RKO (cell line): ENCODE measurements around the gene RNF115.
"Not testable (repeated sequence)": the region's sequence is repeated elsewhere in the genome, so short reads cannot be mapped to it uniquely, and the experiment has no call there.

Experiments
- DNase-seq: peaks from one replicate; pipeline ENCODE4 v3.0.0-alpha.2; 2016; ENCODE audit warnings: low spot score

Gene RNF115

DNA sequence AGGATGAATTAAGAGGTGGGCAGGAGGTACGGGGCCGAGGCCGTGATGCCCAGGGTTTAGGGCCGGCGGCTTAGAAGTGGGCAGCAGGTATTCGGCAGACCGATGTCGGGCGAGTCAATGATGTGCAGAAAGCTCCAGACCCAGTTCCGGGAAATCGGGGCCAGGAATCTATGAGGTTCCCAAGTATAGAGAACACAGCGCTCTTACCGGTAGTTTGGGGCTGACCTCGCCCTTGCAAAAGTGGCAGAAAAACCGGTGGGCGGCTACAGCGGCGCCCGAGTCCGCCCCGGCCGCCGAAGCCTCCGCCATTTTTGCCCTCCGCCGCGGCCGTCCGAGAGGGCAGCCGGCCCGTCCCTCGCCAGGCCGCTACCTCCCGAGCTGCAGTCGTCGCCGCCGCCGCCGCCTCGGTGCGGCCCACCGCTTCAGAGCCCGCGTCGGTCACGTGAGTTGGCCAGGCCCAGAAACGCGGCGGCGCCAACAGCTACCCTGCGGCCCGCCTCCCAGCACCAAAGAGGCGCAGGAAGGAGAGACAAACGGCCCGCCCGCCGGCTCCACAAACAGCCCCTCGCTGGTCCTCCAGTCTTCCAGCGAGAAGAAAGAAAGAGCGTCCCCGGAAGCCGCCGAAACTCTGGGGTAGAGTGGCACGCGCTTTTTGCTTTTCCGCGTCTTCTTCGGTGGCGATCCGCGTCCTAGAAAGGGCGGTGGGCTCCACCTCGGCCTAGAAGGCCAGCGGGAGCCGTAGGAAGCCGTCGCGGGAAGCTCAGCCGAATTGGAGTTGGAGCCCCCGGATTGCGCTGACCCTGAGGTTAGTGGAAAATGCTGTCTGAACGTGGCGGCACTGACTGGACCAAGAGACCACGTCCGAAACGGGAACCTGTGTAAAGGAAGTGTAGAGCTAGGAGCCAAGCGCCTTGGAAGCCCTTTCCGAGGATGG is at the start of gene RNF115, which contains the start of gene POLR3C:
TSS of gene RNF115 (minus strand) at position 531 of the 934 bp plus-strand sequence. CDS start at position 309, 222 bp downstream.
TSS of gene POLR3C (plus strand) at position 636 of the 934 bp plus-strand sequence. CDS start 1,577 bp downstream, outside the sequence.
- peak; percentile 91 for DNase-seq

DNA sequence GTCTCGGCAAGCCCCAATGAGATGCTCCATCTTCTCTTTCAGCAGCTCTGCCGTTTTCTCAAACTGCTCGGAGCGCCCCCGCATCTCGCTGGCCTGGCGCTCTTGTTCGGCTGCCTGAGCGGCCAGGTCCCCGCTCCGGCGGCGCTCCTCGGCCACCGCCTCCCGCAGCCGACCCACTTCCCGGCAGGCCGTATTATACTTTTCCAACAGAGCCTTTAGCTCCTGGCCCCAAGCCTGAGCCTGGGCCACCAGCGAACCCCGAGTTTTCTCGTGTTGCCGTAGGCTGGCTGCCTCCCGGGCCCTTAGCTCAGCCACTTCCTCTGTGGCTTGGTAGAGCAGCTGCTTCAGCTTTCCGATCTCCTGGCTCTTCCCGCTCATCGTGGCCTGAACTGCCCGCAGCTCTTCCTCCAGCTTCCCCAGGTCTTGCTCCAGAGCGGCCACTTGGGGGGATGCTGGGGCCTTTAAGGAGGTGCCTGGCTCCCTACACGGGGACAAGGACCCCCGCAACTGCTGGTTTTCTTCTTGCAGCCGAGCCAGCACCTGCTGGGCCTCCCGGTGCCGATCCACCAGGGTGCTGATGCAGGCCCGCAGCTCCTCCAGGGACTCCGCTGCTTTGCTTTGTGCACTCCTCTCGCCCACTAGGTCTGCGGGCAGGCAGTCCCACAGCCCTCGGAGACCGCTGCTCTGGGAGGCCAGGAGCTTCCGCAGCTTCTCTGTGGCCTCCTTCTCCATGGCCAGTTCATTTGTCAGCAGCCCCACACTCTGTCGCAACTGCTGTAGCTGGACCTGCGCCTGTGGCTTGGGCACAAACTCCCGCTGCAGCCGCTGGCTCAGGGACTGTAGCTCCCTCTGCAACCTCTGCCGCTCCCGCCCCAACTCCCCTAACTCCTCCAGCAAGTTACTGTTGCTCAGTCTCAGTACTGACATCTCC is 48.4 kb upstream of the RNF115 start:
- no peak for DNase-seq

DNA sequence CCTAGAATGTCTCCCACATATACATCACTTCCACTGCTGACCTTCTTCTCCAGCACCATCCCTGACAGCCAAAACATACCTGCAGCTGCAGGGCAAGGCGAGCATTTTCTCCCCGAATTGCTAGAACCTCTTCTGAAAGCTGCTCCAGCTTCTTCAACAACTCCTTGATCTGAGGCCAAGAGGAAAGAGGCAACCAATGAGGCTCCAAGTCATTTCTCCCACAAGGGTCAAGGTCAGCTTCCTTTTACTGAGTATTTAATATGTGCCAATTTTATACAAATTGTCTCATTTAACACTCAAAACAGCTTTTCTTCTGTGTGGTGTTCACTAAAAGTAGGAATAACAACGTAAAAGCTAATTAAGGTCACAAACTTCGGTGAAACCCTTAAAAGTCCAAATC is 44.3 kb upstream of the RNF115 start:
- no peak for DNase-seq

DNA sequence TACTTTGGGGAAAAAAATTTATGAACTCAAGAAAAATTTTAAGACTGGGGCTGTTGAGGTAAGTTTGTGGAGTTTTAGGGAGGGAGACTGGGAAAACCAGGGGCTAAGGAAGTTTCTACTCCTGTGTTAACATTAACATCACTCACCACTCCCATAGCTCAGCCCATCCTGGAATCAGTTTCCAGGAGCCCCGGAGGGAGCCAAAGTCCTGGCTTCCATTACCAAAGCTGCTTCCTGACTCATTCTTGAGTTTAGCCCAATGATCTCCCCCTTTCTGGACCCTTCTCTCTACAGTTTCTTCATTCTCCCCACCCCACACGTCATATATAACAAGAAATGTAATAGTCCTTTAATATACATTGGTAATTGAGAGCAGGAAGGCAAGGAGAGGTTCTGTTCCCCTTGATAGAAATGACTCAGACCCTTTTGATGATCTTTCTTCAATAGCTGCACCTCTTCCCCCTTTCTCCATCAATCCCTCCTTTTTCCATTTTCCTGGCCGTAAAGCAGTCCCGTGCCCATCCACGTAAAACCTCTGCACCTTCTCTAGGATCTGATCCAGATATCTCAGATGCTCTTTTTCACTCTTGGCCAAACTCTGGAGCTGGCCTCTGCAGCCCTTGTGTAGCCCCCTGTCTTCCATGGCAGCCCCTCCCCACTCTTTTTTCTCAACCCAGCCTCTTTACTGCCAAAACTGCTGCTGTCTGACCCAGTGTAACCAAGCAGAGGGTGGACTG is 39.6 kb upstream of the RNF115 start:
- DNase-seq, result no peak

DNA sequence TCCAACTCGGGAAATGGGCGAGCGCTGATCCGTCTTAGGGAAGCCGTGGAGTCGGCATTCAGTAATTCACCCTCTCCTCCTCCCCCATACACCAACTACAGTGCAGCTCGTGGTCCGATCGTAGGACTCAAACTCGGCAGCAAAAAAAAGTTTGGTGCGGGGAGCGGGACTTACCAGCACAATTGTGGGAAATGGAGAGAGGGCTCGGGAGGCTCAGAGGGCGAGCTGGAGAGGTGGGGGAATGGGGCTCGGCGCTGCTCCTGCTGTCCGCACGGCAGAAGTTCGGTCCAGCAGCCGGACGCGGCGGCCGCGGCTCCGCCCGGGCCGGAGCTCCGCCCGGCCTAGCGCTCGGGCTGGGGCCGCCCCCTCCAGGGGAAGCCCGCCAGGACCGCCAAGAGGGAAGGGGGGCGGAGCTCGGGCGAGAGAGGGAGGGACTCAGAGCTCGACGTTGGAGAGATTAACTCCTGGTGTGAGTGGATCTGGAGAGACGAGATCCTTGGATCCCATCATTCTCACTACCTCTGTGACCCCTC is 35.7 kb upstream of the RNF115 start:
- peak; percentile 87 for DNase-seq

DNA sequence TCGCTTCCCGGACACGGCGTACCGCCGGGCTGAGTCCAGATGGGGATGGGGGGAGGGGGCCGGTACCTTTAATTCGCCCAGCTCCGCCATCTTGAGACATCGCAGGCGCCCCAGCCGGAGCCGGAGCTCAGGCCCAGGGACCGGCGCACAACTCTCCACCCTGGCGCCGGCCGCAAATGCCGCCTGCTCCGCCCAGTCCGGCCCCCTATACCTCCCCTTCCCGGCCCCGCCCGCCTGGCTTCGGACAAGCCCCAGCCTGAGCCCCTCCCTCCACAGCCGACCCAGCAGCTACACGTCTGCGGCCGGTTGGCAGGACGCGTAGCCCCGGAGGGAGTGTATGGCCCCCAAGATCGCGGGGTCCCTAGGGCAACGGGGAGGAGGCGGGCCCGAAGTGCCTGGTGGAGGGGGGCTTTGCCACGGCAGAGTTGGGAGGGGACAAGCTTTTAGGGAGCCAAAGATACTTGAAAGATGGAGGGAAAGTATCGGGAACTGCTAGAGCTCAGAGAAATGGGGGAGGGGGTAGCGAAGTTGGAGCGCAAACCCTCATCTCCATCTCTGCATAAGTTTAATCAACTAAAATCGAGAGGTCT is 35.1 kb upstream of the RNF115 start, which contains the start of gene PIAS3:
TSS of gene PIAS3 (minus strand) at position 181 of the 590 bp plus-strand sequence. CDS start at position 90, 91 bp downstream.
- peak; percentile 92 for DNase-seq

DNA sequence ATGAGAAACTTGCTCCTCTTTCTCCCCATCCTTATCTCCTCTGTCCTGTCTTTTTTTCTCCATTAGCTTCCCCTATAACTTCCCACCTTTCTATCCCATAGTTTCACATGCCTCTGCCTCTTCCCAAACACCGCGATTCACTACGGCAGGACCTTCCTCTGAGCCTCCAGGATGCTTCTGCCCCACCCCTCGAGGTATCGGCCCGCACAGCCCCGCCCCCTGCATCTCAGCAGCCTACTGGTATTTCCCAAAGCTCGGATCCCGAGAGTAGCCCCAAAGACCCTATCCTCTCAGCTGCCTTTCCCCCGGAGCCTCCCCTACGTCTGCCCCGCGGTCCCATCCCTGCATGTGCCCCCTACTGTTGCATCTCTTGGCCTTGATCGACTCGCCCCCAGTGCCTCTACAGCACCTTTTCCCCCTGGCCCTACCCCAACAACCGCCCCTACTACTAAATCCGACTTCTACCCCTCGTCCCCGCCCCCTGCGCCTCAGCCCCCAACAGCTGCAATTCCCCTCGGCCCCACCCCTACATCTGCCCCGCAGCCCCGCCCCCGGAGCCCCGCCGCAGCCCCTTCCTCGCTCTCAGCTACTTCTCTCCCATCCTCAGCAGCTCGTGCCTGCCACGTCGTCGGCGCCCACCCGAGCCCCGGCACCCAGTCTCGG is 34.5 kb upstream of the RNF115 start:
- peak; percentile 55 for DNase-seq

DNA sequence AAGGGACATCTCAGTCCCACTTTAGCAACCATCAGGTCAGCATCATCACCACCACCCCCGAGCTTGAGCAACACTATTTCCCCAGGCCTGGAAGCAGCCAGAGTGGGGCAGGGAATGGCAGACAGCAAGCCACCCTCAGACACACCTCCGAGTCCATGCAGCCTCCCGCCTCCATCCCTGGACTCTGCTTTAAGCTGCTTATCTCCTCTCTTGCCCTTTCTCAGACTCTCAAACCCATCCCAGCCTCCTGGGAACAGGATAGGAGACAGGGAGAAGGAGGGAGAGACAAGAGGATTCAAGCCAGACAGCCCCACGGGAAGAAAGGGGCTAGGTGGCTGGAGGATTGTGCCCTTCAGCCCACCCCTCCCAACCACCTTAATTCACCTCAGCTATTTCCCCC is 33.3 kb upstream of the RNF115 start:
- no peak for DNase-seq

DNA sequence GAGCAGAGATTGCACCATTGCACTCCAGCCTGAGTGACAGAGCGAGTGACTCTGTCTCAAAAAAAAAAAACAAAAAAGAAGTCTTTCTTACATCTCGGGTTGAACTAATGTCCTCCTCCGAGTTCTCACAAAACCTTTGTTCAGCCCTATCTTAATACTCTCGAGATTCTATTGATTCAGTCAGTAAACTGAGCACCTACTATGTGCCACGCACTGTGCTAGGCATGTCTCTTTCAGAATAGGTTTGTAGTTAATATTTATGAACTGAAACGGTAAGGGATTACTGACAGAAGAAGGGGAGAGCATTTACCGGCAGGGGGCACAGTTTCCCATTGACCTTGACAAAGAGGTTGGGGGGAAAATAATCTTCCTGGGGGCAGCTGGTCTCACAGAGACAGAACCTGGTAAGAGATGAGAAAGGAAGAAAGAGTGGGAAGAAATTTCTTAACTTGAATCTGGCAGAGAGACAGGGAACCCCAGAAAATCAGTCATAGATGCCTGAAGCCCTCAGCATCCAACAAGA is 31.6 kb upstream of the RNF115 start:
- DNase-seq, result no peak

DNA sequence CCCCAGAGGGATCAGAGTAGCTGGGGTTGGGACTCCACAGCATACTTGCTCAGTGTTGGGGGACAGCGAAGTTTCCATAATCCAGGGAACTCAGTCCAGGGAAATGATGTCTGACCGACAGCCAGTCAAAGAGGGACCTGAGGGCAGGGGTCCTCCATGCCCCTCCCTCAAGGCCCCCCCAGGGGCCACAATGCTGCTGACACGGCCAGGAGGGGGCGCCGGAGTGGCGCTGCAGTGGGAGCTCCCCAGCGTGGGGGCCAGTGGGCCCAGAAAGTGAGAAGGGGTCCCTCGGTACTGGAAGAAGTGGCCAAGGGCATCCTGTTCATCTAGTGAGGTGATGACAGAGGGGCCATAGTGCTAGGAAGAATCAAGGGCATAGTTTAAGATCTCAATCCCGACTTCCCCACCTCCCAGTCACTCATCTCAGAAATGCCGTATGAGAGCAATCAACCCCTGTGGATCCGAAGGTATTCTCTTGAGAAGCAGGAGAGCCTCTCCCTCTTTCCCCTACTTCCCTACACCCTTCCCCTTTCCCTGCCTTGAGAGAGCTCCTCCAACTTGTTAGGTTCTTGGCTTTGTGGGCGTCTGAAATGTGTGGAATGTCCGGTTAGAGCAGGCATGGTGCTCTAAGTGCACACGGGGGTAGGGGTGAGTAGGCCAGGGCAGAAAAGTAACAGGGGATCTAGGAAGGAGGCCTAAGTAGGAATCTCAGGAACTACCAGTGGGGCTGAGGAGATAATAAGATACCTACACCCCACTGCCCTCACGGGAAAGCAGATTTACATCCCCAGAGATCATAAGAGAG is 25.7 kb upstream of the RNF115 start:
- DNase-seq, result no peak

DNA sequence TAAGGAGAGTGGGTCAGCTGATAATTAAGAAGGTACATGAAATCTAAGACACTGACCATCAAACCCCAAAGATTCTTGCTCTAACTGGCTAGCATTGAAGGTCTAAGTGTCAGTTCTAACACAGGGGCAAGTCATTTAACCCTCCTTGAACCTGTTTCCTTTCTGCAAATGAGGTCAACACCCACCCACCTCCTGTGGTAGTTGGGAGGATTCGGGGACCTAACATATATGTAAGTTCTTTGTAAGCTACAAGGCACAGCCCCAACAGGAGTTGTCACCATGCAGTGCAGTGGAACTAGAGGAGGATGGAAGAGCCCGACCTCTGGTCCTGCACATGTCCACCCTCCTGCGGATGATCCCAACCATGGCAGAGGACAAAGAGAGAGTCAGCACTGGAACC is 23.9 kb upstream of the RNF115 start:
- DNase-seq, result no peak

DNA sequence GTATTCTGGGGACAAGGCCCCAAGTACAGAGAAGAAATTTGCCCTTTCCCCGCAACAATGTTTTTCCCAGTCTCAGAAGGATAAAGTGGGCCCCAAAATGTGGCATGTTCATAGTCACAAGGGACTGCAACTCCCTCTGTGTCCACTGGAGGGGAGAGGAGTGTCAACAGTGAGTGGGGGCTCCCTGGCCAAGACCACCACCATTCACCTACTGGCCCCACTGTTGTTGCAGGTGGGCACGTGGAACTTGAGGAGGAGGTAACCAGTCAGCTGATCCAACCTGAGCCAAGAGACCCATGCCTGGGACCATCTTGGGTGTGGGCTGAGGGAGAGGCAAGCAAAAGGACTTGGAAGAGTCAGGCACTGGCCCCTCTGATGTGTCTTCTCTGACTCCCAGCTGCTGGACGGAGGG is 22.3 kb upstream of the RNF115 start:
- DNase-seq, result peak; percentile 47

DNA sequence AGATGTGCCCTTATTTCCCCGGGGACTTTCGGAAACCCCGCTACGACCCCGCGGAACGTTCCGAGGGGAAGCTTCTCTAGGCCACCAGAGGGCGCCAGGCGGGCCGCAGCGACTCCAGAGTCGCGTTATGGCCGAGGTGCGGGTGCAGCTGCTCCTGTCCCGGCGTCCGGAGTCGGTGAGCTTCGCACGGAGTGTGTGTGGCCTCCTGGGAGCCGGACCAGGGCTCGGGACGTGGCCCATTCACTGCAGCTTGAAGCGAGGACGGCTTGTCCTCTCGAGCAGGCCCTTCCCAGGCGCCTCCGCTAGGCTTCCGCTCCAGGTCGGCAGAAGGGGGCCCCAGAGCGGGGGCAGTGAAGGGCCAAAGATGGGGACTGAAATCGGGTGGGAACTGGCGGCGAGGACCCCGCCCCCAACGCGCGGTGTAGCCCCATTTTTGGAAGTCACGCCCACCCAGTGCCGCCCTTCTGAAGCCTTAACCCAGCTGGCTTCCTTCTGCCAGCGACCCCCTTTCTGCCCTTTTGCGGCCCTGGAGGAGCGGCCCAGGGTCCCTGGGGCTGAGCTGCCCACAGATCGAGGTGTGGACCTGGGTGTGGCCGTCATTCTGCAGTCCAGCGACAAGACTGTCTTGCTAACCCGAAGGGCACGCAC is 21.7 kb upstream of the RNF115 start, which contains the start of gene NUDT17:
TSS of gene NUDT17 (plus strand) at position 117 of the 648 bp plus-strand sequence. CDS start at position 128, 11 bp downstream.
- peak; percentile 79 for DNase-seq

DNA sequence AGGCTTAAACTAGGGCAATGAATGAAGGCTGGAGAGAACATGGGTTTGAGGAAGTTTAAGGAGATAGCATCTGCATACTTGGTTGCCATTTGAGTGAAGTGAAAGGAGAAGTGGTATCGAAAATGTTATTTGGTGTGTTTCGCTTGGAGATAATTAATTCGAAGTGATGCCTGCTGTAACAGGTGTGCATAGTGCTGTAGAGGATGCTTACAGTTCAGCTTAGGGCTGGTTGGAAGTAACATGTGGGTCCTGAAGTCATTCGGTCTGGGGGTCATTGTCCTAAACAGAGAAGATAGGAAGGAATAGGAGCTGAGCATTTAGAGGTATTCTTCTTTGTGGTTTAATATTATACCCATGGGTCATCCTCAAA is 21.2 kb upstream of the RNF115 start:
- no peak for DNase-seq

DNA sequence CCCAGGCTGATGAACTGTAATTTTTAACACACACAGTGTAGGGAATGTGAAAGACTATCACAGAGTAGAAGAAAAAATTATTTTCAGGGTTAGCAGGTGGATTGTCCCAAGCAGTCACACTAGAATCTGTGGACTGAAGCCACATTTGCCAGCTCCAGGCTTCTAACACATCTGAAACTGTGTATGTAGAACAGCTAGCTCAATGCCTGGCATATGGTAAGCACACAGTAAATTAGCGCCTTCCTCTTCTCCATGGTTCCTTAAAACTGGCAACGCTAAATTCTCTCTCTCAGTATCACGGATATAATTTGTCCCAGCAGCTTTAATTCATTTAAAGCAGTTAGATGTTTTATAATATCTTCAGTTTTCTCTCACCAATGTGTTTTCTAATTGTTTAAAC is 19.1 kb upstream of the RNF115 start:
- no peak for DNase-seq

DNA sequence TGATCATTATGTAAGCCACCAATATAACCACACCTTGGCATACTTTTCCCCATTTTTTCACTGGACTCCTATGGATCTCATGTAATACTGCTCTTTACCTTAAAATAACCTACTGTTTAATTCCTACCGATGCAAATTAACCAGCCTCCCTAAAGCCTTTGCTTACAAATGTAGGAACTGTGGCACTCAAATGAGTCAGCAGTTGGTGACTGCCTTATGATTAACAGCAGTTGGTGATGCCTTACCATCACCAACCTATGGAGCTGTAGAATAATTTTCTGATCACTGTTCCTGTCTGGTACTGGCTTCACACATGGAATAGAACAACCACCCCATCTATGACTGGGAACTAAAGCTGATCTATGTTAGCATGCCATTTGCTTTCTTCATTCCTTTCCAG is 13.8 kb upstream of the RNF115 start:
- DNase-seq, result peak; percentile 58

DNA sequence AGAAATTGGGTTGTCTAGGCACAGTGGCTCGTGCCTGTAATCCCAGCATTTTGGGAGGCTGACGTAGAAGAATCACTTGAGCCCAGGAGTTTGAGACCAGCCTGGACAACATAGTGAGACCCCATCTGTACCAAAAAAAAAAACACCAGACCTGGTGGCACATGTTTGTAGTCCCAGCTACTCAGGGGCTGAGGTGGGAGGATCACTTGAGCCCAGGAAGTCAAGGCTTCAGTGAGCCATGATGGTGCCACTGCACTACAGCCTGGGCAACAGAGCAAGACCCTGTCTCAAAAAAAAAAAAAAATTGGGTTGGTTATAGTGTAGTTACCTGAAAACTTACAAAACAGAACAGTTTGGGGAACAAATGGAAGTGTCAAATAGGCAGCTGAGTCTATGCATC is 6.9 kb upstream of the RNF115 start:
- not testable (repeated sequence) for DNase-seq

DNA sequence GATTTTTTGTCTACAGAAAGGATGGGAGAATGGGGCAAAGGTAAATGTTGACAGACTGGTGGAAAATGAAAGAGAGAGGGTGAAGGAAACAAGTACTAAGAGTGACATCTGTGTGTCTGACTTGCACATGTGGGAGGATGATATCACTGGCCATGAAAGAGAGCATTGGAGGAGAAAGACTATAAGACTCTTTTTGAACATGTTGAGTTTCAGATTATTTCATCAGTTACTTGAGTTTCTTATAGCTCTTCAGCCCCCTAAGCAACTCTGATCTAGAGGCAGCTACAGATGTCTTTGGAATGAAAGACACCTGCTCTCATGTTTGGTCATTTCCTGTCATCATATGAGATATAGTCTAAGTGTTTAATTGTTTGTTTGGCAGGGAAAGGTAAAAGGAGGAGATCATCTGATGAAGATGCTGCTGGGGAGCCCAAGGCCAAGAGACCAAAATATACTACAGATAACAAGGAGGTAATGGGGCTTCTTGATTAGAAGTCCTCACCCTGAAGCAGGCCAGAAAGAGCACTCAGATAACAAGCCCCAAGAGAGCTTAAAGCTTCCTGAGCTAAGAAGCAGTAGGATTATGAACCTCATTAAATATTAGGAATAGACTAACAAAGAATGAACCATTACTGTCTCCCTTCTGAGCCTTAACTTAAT is 4.6 kb upstream of the RNF115 start:
- no peak for DNase-seq
